PFSK-1 (cell line): Measurements from ENCODE around the gene IFNA13.

Experiments
- FOXP2 ChIP-seq: optimal IDR thresholded peaks from 2 replicates; pipeline ENCODE3; 2011; ENCODE audit warnings: borderline replicate concordance, control low read depth, inconsistent platforms; ENCODE audit not compliant: insufficient read depth; ENCODE audit errors: extremely low read length, extremely low read depth
- POLR2AphosphoS5 ChIP-seq: IDR thresholded peaks from 2 replicates; pipeline ENCODE4 v1.6.1; 2012; ENCODE audit warnings: low read depth, mild to moderate bottlenecking, control low read depth, low read length, moderate library complexity
- REST ChIP-seq, 2 experiments: IDR thresholded peaks; 2 replicates each; pipeline versions ENCODE4 v1.6.1 to v1.8.0; 2011 to 2012; ENCODE audit warnings: low read depth in 2 of 2, low read length in 2 of 2, control low read depth in 1 of 2, inconsistent platforms in 1 of 2, mild to moderate bottlenecking in 1 of 2, moderate library complexity in 1 of 2; ENCODE audit not compliant: insufficient read depth in 1 of 2
- SIN3A ChIP-seq: IDR thresholded peaks from 2 replicates; pipeline ENCODE4 v1.6.1; 2012; ENCODE audit warnings: mild to moderate bottlenecking, low read length, moderate library complexity, borderline replicate concordance; ENCODE audit not compliant: insufficient read depth
- TAF1 ChIP-seq: IDR thresholded peaks from 2 replicates; pipeline ENCODE4 v1.6.1; 2012; ENCODE audit warnings: low read length, control low read depth, borderline replicate concordance; ENCODE audit not compliant: insufficient read depth

- TF ChIP-seq POLR2AphosphoS5 (no peak), TAF1 (no peak), REST (IDR thresholded peaks at IDR 0.05; ENCODE audit: insufficient read depth in 1 of 2, low read depth in 2 of 2, low read length in 2 of 2) (no peak), SIN3A (no peak), FOXP2 (no peak)
These were observed 47.4 kb downstream of the IFNA13 start for GRCh38 chr9:21320465-21320864.
